Stimulated activated CD8-positive, alpha-beta memory T cell treated with anti-CD3 and anti-CD28 coated beads, Interleukin-12 subunit alpha, Interleukin-12 subunit beta, amount 100 ng/mL, for 24 hours (primary cell): ENCODE results near the gene CCT2.

Source experiments
- DNase-seq: peaks from one replicate; pipeline ENCODE4 v3.0.0-alpha.2; 2020; ENCODE audit errors: extremely low read depth

The CCT2 gene

GRCh38 chr12:69641546-69641945 lies 56.3 kb downstream of the CCT2 start:
- no peak for DNase-seq

- DNase-seq: no peak
These were observed 57.3 kb downstream of the CCT2 start for GRCh38 chr12:69642531-69642930.

GRCh38 chr12:69644511-69644910 lies 59.3 kb downstream of the CCT2 start:
- no peak for DNase-seq

- no peak for DNase-seq
These were observed 59.8 kb downstream of the CCT2 start for GRCh38 chr12:69645031-69645430.

- DNase-seq: no peak
These were observed 61.9 kb downstream of the CCT2 start for GRCh38 chr12:69647178-69647577.

- no peak for DNase-seq
These were observed 63.2 kb downstream of the CCT2 start for GRCh38 chr12:69648476-69648875.

GRCh38 chr12:69649529-69649928 lies 64.3 kb downstream of the CCT2 start:
- no peak for DNase-seq
